HG03439 (cell line): ENCODE measurements around the gene SDR42E2.
"Not testable (repeated sequence)": the region's sequence is repeated elsewhere in the genome, so short reads cannot be mapped to it uniquely, and the experiment has no call there.

ENCODE experiments used
- ATAC-seq: cut with Tn5 transposase; IDR thresholded peaks from one replicate; pipeline ENCODE4 v1.9.1; 2021; ENCODE audit warnings: mild to moderate bottlenecking, moderate library complexity; ENCODE audit not compliant: unreplicated experiment

Gene SDR42E2

DNA sequence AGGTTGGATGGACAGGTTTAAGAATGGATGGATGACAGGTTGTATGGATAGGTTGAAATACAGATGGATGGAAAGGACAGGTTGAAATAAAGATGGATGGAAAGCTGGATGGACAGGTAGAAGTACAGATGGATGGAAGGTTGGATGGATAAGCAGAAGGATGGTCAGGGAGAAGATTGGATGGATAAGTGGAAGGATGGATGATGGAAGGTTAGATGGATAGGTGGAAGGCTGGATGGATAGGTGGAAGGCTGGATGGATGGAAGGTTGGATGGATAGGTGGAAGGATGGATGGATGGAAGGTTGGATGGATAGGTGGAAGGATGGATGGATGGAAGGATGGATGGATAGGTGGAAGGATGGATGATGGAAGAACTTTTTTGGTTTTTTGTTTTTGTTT, 905 bp upstream of the SDR42E2 start:
- ATAC-seq = no peak

DNA sequence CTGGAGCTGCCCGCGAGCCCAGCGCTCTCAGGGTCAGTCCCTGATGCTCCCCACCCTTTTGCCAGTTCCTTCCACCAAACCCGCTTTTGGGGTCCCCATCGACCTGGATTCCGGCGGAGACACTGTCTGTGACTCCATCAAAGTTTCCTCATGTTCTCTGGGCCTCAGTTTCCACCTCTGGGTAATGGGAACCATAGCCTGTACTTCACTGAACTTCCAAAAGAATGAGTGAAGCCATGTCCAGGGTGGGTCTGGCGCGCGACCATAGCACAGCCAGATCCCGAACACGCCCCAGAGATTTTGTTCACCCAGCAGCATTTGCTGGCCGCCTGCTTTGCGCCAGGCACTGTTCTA, 327 bp downstream of the SDR42E2 start:
- ATAC-seq = no peak

GRCh38 chr16:22163806-22164205, 1.5 kb downstream of the SDR42E2 start:
- ATAC-seq = no peak

DNA sequence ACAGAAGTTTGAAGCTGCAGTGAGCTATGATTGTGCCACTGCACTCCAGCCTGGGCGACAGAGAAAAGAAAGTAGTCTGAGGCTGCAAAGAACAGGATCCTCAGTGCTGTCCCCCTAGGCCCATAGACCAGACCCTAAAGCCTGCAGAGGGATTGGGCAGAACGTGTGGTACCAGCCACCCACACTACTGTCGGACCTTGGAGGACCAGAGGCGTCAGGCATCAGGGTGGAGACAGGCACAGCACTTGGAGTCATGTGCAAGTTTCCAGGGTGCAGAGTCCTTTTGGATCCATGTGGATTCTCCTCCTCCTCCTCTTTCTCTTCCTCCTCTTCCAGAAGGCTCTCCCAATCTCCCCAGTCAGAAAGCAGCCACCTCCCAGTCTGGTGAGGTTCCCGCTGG, 2.2 kb downstream of the SDR42E2 start:
- no peak for ATAC-seq

- ATAC-seq = no peak
These were observed 3.4 kb downstream of the SDR42E2 start for GRCh38 chr16:22165508-22166285.

GRCh38 chr16:22171953-22172352, 9.6 kb downstream of the SDR42E2 start:
- ATAC-seq = no peak

GRCh38 chr16:22172642-22173041, 10.3 kb downstream of the SDR42E2 start:
- not testable (repeated sequence) for ATAC-seq

- ATAC-seq = no peak
These were observed 12.3 kb downstream of the SDR42E2 start for GRCh38 chr16:22174642-22175041.

GRCh38 chr16:22177968-22178930, 15.9 kb downstream of the SDR42E2 start:
- no peak for ATAC-seq

- ATAC-seq = no peak
These were observed 19.1 kb downstream of the SDR42E2 start for GRCh38 chr16:22181426-22181825.

- ATAC-seq = no peak
These were observed 19.5 kb downstream of the SDR42E2 start for GRCh38 chr16:22181843-22182242.

- no peak for ATAC-seq
These were observed 21.0 kb downstream of the SDR42E2 start for GRCh38 chr16:22183335-22183734.

GRCh38 chr16:22183901-22184614, 21.8 kb downstream of the SDR42E2 start:
- no peak for ATAC-seq

GRCh38 chr16:22184615-22184968, 22.3 kb downstream of the SDR42E2 start:
- no peak for ATAC-seq

- no peak for ATAC-seq
These were observed 24.2 kb downstream of the SDR42E2 start for GRCh38 chr16:22186517-22186916.

DNA sequence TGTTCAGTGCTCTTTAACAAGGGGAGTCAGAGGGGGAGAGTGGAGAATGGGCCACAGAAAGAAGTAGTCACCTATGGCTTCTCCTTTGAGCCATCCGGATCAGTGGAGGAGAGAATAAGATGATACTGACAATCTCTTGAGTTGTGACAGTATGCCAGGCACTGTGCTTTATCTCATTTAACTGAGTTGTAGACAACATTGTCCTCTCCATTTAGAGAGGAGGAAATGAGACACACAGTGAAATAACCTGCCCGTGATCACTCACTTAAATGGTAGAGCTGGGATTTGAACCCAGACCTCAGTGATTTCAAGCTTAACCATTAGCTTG, 25.9 kb downstream of the SDR42E2 start:
- no peak for ATAC-seq

DNA sequence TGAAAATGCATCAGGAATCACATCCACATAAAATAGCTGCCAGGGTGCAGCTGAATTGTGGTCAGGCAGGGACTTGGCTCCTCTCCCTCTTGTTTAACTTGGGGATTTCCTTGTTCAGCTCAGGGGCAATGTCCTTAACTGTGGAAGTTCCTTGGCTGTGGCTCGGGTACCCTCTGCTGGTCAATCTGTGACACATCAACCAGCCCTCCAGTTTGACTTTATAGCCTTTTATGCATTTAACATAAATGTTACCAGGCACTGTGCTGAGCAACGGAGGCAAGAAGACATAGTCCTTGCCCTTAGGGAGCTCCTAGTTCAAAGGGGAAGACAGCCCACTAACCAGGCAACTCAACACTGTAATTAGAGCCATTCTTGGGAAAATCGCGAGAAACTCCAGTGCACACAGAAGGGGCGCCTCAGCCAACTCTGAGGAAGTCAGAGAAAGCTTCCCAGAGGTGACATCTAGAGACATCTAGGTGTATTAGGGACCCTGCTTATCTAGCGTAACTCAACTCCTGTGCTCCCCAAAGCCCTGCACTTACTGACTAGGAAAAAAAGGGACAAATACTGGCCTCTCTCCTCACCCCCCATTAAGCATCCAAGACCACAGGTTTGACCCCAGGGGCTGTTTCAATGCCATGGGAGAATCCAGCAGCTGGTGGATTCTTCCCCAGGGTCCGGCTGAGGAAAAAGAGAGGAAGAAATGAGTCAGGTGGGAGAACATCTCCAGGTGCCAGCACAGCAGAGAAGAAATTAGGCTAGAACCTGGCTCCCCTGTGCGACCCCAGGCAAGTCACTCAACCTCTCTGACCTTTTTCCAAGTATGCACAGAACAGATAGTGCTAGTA, 26.5 kb downstream of the SDR42E2 start:
- ATAC-seq = no peak

- no peak for ATAC-seq
These were observed 27.3 kb downstream of the SDR42E2 start for GRCh38 chr16:22189473-22190080.

DNA sequence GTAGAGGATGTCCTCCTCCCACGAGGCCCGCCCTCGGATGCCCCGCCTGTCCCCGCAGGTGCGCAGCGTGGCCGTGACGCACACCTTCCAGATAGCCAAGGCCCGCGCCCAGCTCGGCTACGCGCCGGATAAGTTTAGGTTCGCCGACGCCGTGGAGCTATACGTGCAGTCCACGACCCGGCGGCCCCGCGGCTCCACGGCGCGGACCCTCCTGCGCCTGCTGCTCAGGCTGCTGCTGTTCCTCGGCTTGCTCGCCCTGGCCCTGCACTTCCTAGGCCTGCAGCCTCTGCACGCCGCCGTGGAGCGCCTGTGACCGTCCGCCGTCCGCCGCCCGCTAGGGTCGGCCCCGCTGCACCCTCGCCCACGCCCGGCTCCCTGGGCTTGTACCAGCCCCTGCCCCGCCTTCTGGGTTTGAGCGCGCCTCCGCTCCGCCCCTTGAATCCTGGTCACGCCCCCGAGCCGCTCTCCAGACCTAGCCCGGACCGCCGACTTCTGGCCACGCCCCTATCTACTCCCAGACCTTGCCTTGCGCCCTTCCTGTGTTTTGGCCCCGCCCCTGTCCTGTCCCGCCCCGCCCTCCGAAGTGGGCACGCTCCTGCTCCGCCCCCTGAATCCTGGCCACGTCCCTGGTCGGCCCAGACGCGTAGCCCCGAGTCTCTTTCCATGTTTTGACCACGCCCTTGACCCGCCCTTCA, 27.9 kb downstream of the SDR42E2 start:
- peak; percentile 68 for ATAC-seq
